Kidney (tissue), 14 donors: ENCODE results near the gene SS18L1. TPM values are rescaled to one million over a fixed set of nuclear protein-coding genes. Genes with fewer than 3 reads are reported as not detected.

ENCODE experiments used
- DNase-seq, 5 donors: peaks; one replicate each; pipeline ENCODE4 v3.0.0-alpha.2; 2013 to 2020
- FAIRE-seq: peaks from 2 replicates; lab custom pipeline; 2012; peaks lifted over from hg19 to GRCh38; lab: Jason Lieb, UNC
- H3K27ac ChIP-seq, 2 donors: one replicate each; pipeline ENCODE4 v1.7.0; 2013; ENCODE audit warnings: low read depth in 2 of 2, low read length in 2 of 2, inconsistent platforms in 1 of 2
- H3K27me3 ChIP-seq: one replicate; pipeline ENCODE4 v1.7.1; 2013; ENCODE audit warnings: low read length, inconsistent platforms; ENCODE audit not compliant: control insufficient read depth, insufficient read depth
- H3K36me3 ChIP-seq, 3 donors: one replicate each; pipeline versions ENCODE4 v1.7.0 to v1.7.1; 2013; ENCODE audit warnings: low read length in 3 of 3, control low read depth in 1 of 3, inconsistent platforms in 1 of 3; ENCODE audit not compliant: insufficient read depth in 3 of 3, control insufficient read depth in 2 of 3
- H3K4me1 ChIP-seq, 3 donors: one replicate each; pipeline versions ENCODE4 v1.7.0 to v1.7.1; 2013; ENCODE audit warnings: low read length in 3 of 3, inconsistent platforms in 1 of 3, low read depth in 1 of 3; ENCODE audit not compliant: control insufficient read depth in 2 of 3, insufficient read depth in 2 of 3
- H3K4me3 ChIP-seq, 3 donors: one replicate each; pipeline versions ENCODE4 v1.7.0 to v1.8.1; 2013; ENCODE audit warnings: low read length in 3 of 3, control low read depth in 1 of 3, inconsistent platforms in 1 of 3
- H3K9ac ChIP-seq, 3 donors: one replicate each; pipeline versions ENCODE4 v1.7.0 to v1.7.1; 2013; ENCODE audit warnings: low read length in 3 of 3, control low read depth in 1 of 3, inconsistent platforms in 1 of 3
- H3K9me3 ChIP-seq, 3 donors: one replicate each; pipeline versions ENCODE4 v1.7.0 to v1.7.1; 2013; ENCODE audit warnings: low read length in 3 of 3, control low read depth in 1 of 3, inconsistent platforms in 1 of 3; ENCODE audit not compliant: control insufficient read depth in 2 of 3, insufficient read depth in 1 of 3
- intact Hi-C: fragments of 100-400 bp; cut with DNase I; formaldehyde crosslinking; loops from one replicate; pipeline ENCODE4 v1.11.1; 2022
- polyA plus RNA-seq: library from polyadenylated mRNA; stranded (reverse); fragments of 350-450 nt; fragmentation: Illumina TruSeq; extraction: RNeasy Lipid Tissue Mini Kit (QIAGEN cat#74804); gene quantifications from one replicate; pipeline ENCODE4 v1.2.3, GENCODE V29; 2014; ENCODE audit warnings: low read depth, low replicate concordance; ENCODE audit not compliant: insufficient read depth
- total RNA-seq: library from RNA; stranded (reverse); fragmentation: NEBNext Ultra II Directional; extraction: Animal tissue kit (Norgen Biotek cat#: 25700); gene quantifications from one replicate; pipeline ENCODE4 v1.2.1, GENCODE V29; 2021
- TF ChIP-seq, protein P1 (sequence below): IDR thresholded peaks from 3 replicates; pipeline ENCODE4 v1.5.1; 2012; ENCODE audit warnings: mild to moderate bottlenecking, moderate library complexity, borderline replicate concordance; ENCODE audit not compliant: insufficient read depth; ENCODE audit errors: extremely low read depth
- donor health status: control.
- donor health status: control.
- donor health status: control.
- donor health status: control.
- donor health status: control.
- donor health status: DM: yes; HTN: yes; CAD: no.
- donor health status: Normal renal cell carcinoma (clear cell type).

Gene SS18L1
- total and polyA plus RNA-seq, 2 donors from 2014 or later: 6.5 to 12.0 TPM

DNA sequence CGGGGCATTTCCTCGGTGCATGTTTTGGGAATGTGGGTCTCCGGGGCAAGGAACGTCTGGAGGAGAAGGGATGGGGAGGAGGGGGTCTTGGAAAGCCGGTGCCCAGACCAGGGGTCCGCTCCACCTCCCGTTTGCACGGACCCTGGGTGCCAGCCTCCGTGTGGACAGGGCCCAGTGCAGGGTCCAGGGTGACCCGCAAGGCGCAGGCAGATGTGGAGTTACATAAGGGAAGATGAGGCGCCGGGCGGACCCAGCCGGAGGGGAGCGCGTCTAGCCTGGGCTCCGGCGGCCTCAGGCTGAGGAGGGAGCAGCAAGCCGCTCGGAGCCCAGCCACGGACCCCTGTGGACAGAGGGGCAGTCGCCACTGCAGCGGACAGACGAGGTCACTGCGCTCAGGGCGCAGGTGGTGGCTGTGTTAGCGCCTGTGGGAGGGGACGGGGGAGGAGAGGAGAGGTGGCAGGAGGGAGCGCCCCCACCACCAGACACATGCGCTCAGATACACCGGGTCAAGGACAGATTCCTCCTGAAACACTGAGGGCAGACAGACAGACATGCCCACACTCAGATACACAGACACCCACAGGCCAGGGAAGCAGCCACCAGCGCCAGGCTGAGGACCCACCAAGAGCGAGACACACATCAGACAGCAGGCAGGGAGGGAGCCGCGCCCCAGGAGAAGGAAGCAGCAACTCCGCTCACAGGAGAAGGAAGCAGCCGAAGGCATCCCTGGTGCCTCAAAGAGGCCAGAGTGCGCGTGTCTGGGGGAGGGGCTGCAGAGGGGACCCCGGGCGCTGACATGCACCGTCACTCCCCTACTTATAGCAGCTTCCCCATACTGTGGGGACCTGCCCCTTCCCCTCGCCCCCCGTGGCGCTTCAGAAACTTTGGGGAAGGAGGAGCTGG, 77.3 kb downstream of the SS18L1 start:
- TF ChIP-seq, protein P1, sequence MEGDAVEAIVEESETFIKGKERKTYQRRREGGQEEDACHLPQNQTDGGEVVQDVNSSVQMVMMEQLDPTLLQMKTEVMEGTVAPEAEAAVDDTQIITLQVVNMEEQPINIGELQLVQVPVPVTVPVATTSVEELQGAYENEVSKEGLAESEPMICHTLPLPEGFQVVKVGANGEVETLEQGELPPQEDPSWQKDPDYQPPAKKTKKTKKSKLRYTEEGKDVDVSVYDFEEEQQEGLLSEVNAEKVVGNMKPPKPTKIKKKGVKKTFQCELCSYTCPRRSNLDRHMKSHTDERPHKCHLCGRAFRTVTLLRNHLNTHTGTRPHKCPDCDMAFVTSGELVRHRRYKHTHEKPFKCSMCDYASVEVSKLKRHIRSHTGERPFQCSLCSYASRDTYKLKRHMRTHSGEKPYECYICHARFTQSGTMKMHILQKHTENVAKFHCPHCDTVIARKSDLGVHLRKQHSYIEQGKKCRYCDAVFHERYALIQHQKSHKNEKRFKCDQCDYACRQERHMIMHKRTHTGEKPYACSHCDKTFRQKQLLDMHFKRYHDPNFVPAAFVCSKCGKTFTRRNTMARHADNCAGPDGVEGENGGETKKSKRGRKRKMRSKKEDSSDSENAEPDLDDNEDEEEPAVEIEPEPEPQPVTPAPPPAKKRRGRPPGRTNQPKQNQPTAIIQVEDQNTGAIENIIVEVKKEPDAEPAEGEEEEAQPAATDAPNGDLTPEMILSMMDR: no peak
- Histone ChIP-seq H3K36me3 (no peaks in the 10 kb centered on the region), H3K27ac (no peak overlapping the region), H3K9me3 (no peaks in the 10 kb centered on the region), H3K9ac (no peak overlapping the region), H3K4me3 (no peak overlapping the region), H3K27me3 (peaks cover 23% of the 10 kb centered on the region), H3K4me1 (peaks cover 0 to 9% (median 0%) of the 10 kb centered on the region in 3 donors)
- DNase-seq: no peak
- FAIRE-seq: no peak
- intact Hi-C loops: no loop called here

DNA sequence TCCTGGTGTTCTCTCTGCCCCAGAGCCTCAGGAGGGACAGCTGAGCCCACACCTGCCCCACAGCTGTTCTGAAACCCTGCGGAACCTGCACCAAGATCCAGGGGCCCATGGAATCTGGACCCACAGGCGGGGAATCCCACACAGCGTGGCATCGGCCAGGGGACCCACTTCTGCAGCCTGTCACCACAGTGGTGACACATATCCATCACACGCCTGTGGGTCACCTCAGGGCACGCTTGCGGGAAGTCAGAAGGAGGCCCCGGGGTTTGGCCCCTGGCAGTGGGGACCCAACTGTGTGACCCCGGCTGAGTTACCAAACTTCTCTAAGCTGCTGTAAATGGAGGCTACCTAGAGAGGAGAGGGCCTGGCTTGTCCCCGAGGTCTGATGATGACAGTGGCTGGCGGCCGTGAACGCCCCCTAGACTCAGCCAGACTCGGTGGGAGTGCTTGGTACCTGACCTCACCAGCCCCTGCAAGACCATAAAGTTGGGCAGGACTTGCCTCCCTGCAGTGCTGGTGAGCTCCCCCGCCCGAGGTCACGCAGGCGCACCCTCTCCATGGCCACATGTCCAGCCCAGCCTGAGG, 78.8 kb downstream of the SS18L1 start:
- H3K27ac ChIP-seq: no peak overlapping the region
- intact Hi-C loops: no loop called here
- TF ChIP-seq, protein P1: no peak
- H3K9ac ChIP-seq: no peak overlapping the region
- DNase-seq (no peak), FAIRE-seq (no peak)
- no peaks in the 10 kb centered on the region for H3K36me3 ChIP-seq
- H3K4me3 ChIP-seq: no peak overlapping the region
- no peaks in the 10 kb centered on the region for H3K9me3 ChIP-seq
- H3K27me3 ChIP-seq: peaks cover 20% of the 10 kb centered on the region
- H3K4me1 ChIP-seq: peaks cover 0 to 9% (median 0%) of the 10 kb centered on the region in 3 donors

DNA sequence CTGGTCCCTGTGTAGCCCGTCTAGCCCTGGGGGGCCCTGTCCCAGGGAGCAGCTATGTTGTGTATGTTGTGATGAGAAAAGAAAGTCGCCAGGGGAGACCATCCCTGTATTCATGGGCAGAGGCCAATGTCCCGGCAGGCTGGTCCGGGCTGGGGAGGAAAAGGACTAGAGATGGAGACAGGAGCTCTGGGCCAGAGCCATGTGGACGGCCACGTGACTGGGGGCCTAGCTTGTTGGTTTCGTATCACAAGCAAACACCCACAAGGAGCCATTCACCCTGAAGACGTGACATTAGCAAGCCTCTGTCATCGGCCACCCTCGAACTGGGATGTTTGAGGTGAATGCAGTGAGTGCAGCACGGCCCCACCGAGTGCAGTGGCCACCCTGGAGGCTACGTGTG, 79.4 kb downstream of the SS18L1 start:
- intact Hi-C loops: no loop called here
- FAIRE-seq (no peak), DNase-seq (no peak)
- TF ChIP-seq, protein P1: no peak
- Histone ChIP-seq H3K4me3 (no peak overlapping the region), H3K27me3 (peaks cover 17% of the 10 kb centered on the region), H3K36me3 (no peaks in the 10 kb centered on the region), H3K27ac (no peak overlapping the region), H3K9ac (no peak overlapping the region), H3K9me3 (no peaks in the 10 kb centered on the region), H3K4me1 (peaks cover 0 to 9% (median 0%) of the 10 kb centered on the region in 3 donors)
